H1 (cell line): ENCODE results near the gene LCN6. TPM values are rescaled to one million over a fixed set of nuclear protein-coding genes. Genes with fewer than 3 reads are reported as not detected.

Experiments
- CTCF ChIA-PET: fragments of 300-600 bp; sonication (Branson Sonifier 250); formaldehyde crosslinking; loops from one replicate; lab custom pipeline; 2021; ENCODE audit not compliant: partially characterized antibody; lab: Charles Lee
- POLR2A ChIA-PET: fragments of 300-600 bp; sonication (Branson Sonifier 250); formaldehyde crosslinking; loops from one replicate; lab custom pipeline; 2021; ENCODE audit warnings: inconsistent platforms; ENCODE audit not compliant: partially characterized antibody; lab: Charles Lee
- DNase-seq, 2 experiments: peaks; one replicate each; pipeline versions ENCODE4 v3.0.0 to v3.0.0-alpha.2; 2010 to 2022; ENCODE audit warnings: low spot score in 2 of 2, low read depth in 1 of 2, mixed read lengths in 1 of 2
- FAIRE-seq: peaks from 2 replicates; lab custom pipeline; 2011; peaks lifted over from hg19 to GRCh38; lab: Jason Lieb, UNC
- H2AFZ ChIP-seq: 2 replicates; pipeline ENCODE4 v1.8.1; 2012; ENCODE audit warnings: low read length, inconsistent platforms
- H2AK5ac ChIP-seq: 2 replicates; pipeline ENCODE4 v1.6.1; 2013; ENCODE audit warnings: low read depth, low read length
- H2BK120ac ChIP-seq: replicated peaks from 2 replicates; pipeline ENCODE3; 2013; ENCODE audit warnings: low read depth, low read length, inconsistent platforms
- H2BK12ac ChIP-seq: 2 replicates; pipeline ENCODE4 v1.6.1; 2013; ENCODE audit warnings: low read depth, low read length
- H2BK15ac ChIP-seq: 2 replicates; pipeline ENCODE4 v1.6.1; 2013; ENCODE audit warnings: low read length
- H2BK20ac ChIP-seq: 2 replicates; pipeline ENCODE4 v1.6.1; 2013; ENCODE audit warnings: low read length
- H2BK5ac ChIP-seq: 2 replicates; pipeline ENCODE4 v1.6.1; 2013; ENCODE audit warnings: low read depth, low read length
- H3K14ac ChIP-seq: 2 replicates; pipeline ENCODE4 v1.6.1; 2013; ENCODE audit warnings: inconsistent platforms; ENCODE audit not compliant: insufficient read length
- H3K18ac ChIP-seq: 2 replicates; pipeline ENCODE4 v1.6.1; 2013; ENCODE audit warnings: low read length; ENCODE audit errors: extremely low read depth
- H3K23ac ChIP-seq: 2 replicates; pipeline ENCODE4 v1.6.1; 2013; ENCODE audit warnings: inconsistent platforms; ENCODE audit not compliant: insufficient read length
- H3K23me2 ChIP-seq: 2 replicates; pipeline ENCODE4 v1.6.1; 2013; ENCODE audit warnings: low read depth, low read length
- H3K27ac ChIP-seq: 2 replicates; pipeline ENCODE4 v1.6.1; 2011; ENCODE audit warnings: low read depth, low read length, inconsistent platforms
- H3K27me3 ChIP-seq, 4 experiments: replicated peaks in 1 of 4; 1 replicate in 1 of 4; 2 replicates in 3 of 4; pipeline versions ENCODE4 v1.6.1 to v1.8.1; 2011 to 2013; ENCODE audit warnings: low read length in 3 of 4, mild to moderate bottlenecking in 3 of 4, inconsistent platforms in 2 of 4, mixed read lengths in 2 of 4, moderate library complexity in 1 of 4; ENCODE audit not compliant: control insufficient read depth in 3 of 4, insufficient read depth in 3 of 4; ENCODE audit errors: extremely low read depth in 1 of 4
- H3K36me3 ChIP-seq, 4 experiments: 2 replicates each; pipeline versions ENCODE4 v1.6.1 to v1.8.1; 2011 to 2013; ENCODE audit warnings: mild to moderate bottlenecking in 4 of 4, low read length in 3 of 4, moderate library complexity in 2 of 4, control low read depth in 1 of 4, inconsistent platforms in 1 of 4; ENCODE audit not compliant: insufficient read depth in 4 of 4, control insufficient read depth in 2 of 4
- H3K4ac ChIP-seq: replicated peaks from 2 replicates; pipeline ENCODE3; 2013; ENCODE audit warnings: low read length, low read depth, mixed read lengths, inconsistent platforms; ENCODE audit not compliant: insufficient read length
- H3K4me1 ChIP-seq, 4 experiments: replicated peaks in 1 of 4; 1 replicate in 1 of 4; 2 replicates in 3 of 4; pipeline versions ENCODE4 v1.6.1 to v1.8.1; 2011 to 2013; ENCODE audit warnings: low read length in 3 of 4, inconsistent platforms in 2 of 4, mixed read lengths in 1 of 4; ENCODE audit not compliant: insufficient read depth in 4 of 4, control insufficient read depth in 3 of 4
- H3K4me2 ChIP-seq, 2 experiments: 2 replicates each; pipeline versions ENCODE4 v1.6.1 to v1.8.1; 2011 to 2013; ENCODE audit warnings: low read depth in 2 of 2, low read length in 2 of 2, control low read depth in 1 of 2, inconsistent platforms in 1 of 2, mild to moderate bottlenecking in 1 of 2; ENCODE audit not compliant: insufficient read depth in 1 of 2
- H3K4me3 ChIP-seq, 4 experiments: fragments of 200-600, 300-600 bp in 1 of 4; sonication (generic), shearing (Covaris generic), sonication (Bioruptor Twin) in 1 of 4; 2 replicates each; pipeline versions ENCODE4 v1.5.1 to v1.8.1; 2011 to 2016; ENCODE audit warnings: low read length in 4 of 4, low read depth in 3 of 4, control low read depth in 2 of 4, inconsistent platforms in 2 of 4, mild to moderate bottlenecking in 2 of 4, mixed read lengths in 1 of 4, moderate library complexity in 1 of 4; ENCODE audit not compliant: insufficient read depth in 2 of 4; ENCODE audit errors: extremely low read depth in 1 of 4
- H3K56ac ChIP-seq: replicated peaks from 2 replicates; pipeline ENCODE3; 2013; ENCODE audit warnings: low read depth, mild to moderate bottlenecking, mixed read lengths, low read length, inconsistent platforms; ENCODE audit not compliant: insufficient read length
- H3K79me1 ChIP-seq: 2 replicates; pipeline ENCODE4 v1.6.1; 2013; ENCODE audit warnings: low read depth, low read length, control low read depth
- H3K79me2 ChIP-seq, 2 experiments: 2 replicates each; pipeline versions ENCODE4 v1.6.1 to v1.8.1; 2012 to 2013; ENCODE audit warnings: low read length in 2 of 2, mild to moderate bottlenecking in 2 of 2, inconsistent platforms in 1 of 2; ENCODE audit not compliant: insufficient read depth in 2 of 2, control insufficient read depth in 1 of 2
- H3K9ac ChIP-seq, 4 experiments: replicated peaks in 1 of 4; 1 replicate in 1 of 4; 2 replicates in 3 of 4; pipeline versions ENCODE4 v1.6.1 to v1.8.1; 2011 to 2013; ENCODE audit warnings: low read depth in 3 of 4, low read length in 3 of 4, control low read depth in 2 of 4, mild to moderate bottlenecking in 2 of 4, moderate library complexity in 2 of 4, inconsistent platforms in 1 of 4; ENCODE audit errors: extremely low read depth in 1 of 4
- H3K9me3 ChIP-seq, 2 experiments: 2 replicates each; pipeline versions ENCODE4 v1.6.1 to v1.8.1; 2012 to 2013; ENCODE audit warnings: mild to moderate bottlenecking in 2 of 2, moderate library complexity in 2 of 2, control low read depth in 1 of 2, inconsistent platforms in 1 of 2, low read depth in 1 of 2, low read length in 1 of 2, mixed read lengths in 1 of 2; ENCODE audit not compliant: insufficient read depth in 2 of 2
- H4K20me1 ChIP-seq, 2 experiments: replicated peaks in 1 of 2; 2 replicates each; pipeline versions ENCODE3 to v1.8.1; 2011 to 2013; ENCODE audit warnings: inconsistent platforms in 2 of 2, low read length in 2 of 2, mild to moderate bottlenecking in 1 of 2; ENCODE audit not compliant: insufficient read depth in 2 of 2, control insufficient read depth in 1 of 2
- H4K5ac ChIP-seq: 2 replicates; pipeline ENCODE4 v1.6.1; 2013; ENCODE audit warnings: low read length, low read depth, mixed read lengths, inconsistent platforms; ENCODE audit not compliant: insufficient read length
- H4K8ac ChIP-seq: 2 replicates; pipeline ENCODE4 v1.8.0; 2013; ENCODE audit warnings: mild to moderate bottlenecking, moderate library complexity, low read length, inconsistent platforms; ENCODE audit not compliant: insufficient read depth; ENCODE audit errors: extremely low read depth
- H4K91ac ChIP-seq: replicated peaks from 2 replicates; pipeline ENCODE3; 2013; ENCODE audit warnings: low read length, mixed read lengths, inconsistent platforms; ENCODE audit not compliant: insufficient read length
- NANOG ChIP-seq: IDR thresholded peaks from 2 replicates; pipeline ENCODE4 v1.6.1; 2011; ENCODE audit warnings: low read length, low read depth, mild to moderate bottlenecking, inconsistent platforms; ENCODE audit not compliant: insufficient read depth, poor library complexity, severe bottlenecking
- WGBS, 2 experiments: shearing (Covaris generic) in 1 of 2; methylation state at CpG; one replicate each; pipeline versions ENCODE4 v1.1.6 to v1.1.7; 2013 to 2015; ENCODE audit warnings: low lambda C conversion rate in 2 of 2, mixed read lengths in 2 of 2, inconsistent platforms in 1 of 2, low coverage in 1 of 2, missing lambda C conversion rate in 1 of 2; ENCODE audit not compliant: insufficient replicate concordance in 2 of 2, insufficient coverage in 1 of 2, insufficient read length in 1 of 2; ENCODE audit errors: extremely low coverage in 1 of 2, missing lambda C conversion rate in 1 of 2; 5-methylcytosine and 5-hydroxymethylcytosine counted together
- polyA plus RNA-seq, 7 experiments: library from polyadenylated mRNA; depleted of rRNA in 3 of 7; stranded (reverse) in 5 of 7; unstranded in 2 of 7; fragments of >200 nt in 5 of 7; fragments of 200-250 nt in 2 of 7; gene quantifications; 1 replicate in 5 of 7; 2 replicates in 1 of 7; 4 replicates in 1 of 7; pipeline versions ENCODE4 v1.2.1 to v1.2.3, GENCODE V29; 2011 to 2013; ENCODE audit warnings: missing spikeins in 2 of 7, mixed read lengths in 2 of 7
- total RNA-seq: library from RNA; stranded (reverse); fragmentation: NEBNext Ultra II Directional; extraction: Animal tissue kit (Norgen Biotek cat#: 25700); gene quantifications from 2 replicates; pipeline ENCODE4 v1.2.1, GENCODE V29; 2021

LCN6 gene
- total and polyA plus RNA-seq, 2 of the 8 experiments (the other 6 are each of a cell fraction or from before 2014, with no cell fraction given): not detected

GRCh38 chr9:136774416-136775045 lies 26.2 kb upstream of the LCN6 start:
- H3K23ac ChIP-seq: no peak overlapping the region
- 90% methylated on average over 12 of the region's 12 CpGs; no CpG with 5 or more reads in 1 of the 2 experiments for WGBS, 2 experiments
- no peaks in the 10 kb centered on the region for H3K79me1 ChIP-seq
- H4K20me1 ChIP-seq: no peaks in the 10 kb centered on the region
- H3K4me1 ChIP-seq: no peaks in the 10 kb centered on the region
- CTCF ChIA-PET: interaction anchor here (0.8 to 9.6 kb wide), 5 partner anchors 7 to 16 kb away, joined by 3 to 88 read pairs (median 37); partner anchors contain the start of genes LCN15 and LCN8
- H3K36me3 ChIP-seq: no peaks in the 10 kb centered on the region
- no peak overlapping the region for H3K14ac ChIP-seq
- H3K18ac ChIP-seq: no peak overlapping the region
- no peak overlapping the region for H4K5ac ChIP-seq
- no peak overlapping the region for H3K9ac ChIP-seq
- no peak overlapping the region for H3K4me2 ChIP-seq
- no peak overlapping the region for H4K91ac ChIP-seq
- no peak overlapping the region for H2BK20ac ChIP-seq
- no peak overlapping the region for H3K56ac ChIP-seq
- H3K79me2 ChIP-seq: no peaks in the 10 kb centered on the region
- FAIRE-seq: no peak
- no peak overlapping the region for H2BK120ac ChIP-seq
- H3K4ac ChIP-seq: no peak overlapping the region
- peak overlapping the region; percentile 28; the same call in 1 of the 2 replicates for H4K8ac ChIP-seq
- peaks cover 0 to 7% of the 10 kb centered on the region in 2 experiments for H3K9me3 ChIP-seq
- H3K27me3 ChIP-seq: peaks cover 0 to 4% (median 1%) of the 10 kb centered on the region in 4 experiments; a peak in 3 of 7 replicates
- H3K27ac ChIP-seq: no peak overlapping the region
- no peak overlapping the region for H2BK12ac ChIP-seq
- DNase-seq: no peak
- H2BK15ac ChIP-seq: no peak overlapping the region
- H2BK5ac ChIP-seq: no peak overlapping the region
- H3K4me3 ChIP-seq: no peak overlapping the region
- POLR2A ChIA-PET: interaction anchor here (1.0 to 2.4 kb wide), 2 partner anchors 9 to 47 kb away, joined by 3 to 5 read pairs; no protein-coding TSS in a partner anchor
- no peaks in the 10 kb centered on the region for H3K23me2 ChIP-seq
- no peak overlapping the region for H2AFZ ChIP-seq
- no peak overlapping the region for H2AK5ac ChIP-seq
- TF ChIP-seq NANOG: no peak
